GM12878 (cell line): ENCODE measurements around the gene HEXIM2. TPM values are rescaled to one million over a fixed set of nuclear protein-coding genes. Genes with fewer than 3 reads are reported as not detected.
A peak's percentile ranks its signal among the peaks of the same experiment; 100 is the strongest.

Source experiments
- ATAC-seq: fragments of 200-7000 bp; cut with Tn5 transposase; 3 replicates; pipeline ENCODE4 v1.9.1; 2020; ENCODE audit warnings: mild to moderate bottlenecking, moderate library complexity
- BruUV-seq: library from RNA; stranded (reverse); fragments of 400-500 nt; replicated peaks from 2 replicates; lab custom pipeline; 2021; lab: Mats Ljungman, UMichigan
- CTCF ChIA-PET: fragments of 300-600 bp; sonication (Branson Sonifier 250); formaldehyde crosslinking; extraction: SDS; loops from one replicate; lab custom pipeline; 2021; ENCODE audit warnings: inconsistent platforms; lab: Yijun Ruan, JAX
- POLR2A ChIA-PET: fragments of 350-600 bp; formaldehyde crosslinking; extraction: SDS; loops from one replicate; lab custom pipeline; 2021; ENCODE audit warnings: inconsistent platforms; lab: Charles Lee
- RAD21 ChIA-PET: fragments of 300-600 bp; sonication (Branson Sonifier 250); formaldehyde crosslinking; loops from one replicate; lab custom pipeline; 2023; ENCODE audit warnings: antibody characterized with exemption; ENCODE audit not compliant: unreplicated experiment; lab: Charles Lee
- SMC1A ChIA-PET: fragments of 300-600 bp; sonication (Branson Sonifier 250); formaldehyde crosslinking; loops from one replicate; lab custom pipeline; 2023; ENCODE audit not compliant: unreplicated experiment, uncharacterized antibody; lab: Charles Lee
- DNase-seq: peaks from one replicate; pipeline ENCODE4 v3.0.0-alpha.2; 2011; ENCODE audit warnings: low read depth, low spot score
- FAIRE-seq: peaks from 3 replicates; lab custom pipeline; 2011; peaks lifted over from hg19 to GRCh38; lab: Jason Lieb, UNC
- H2AFZ ChIP-seq: 2 replicates; pipeline ENCODE4 v1.6.0; 2011; ENCODE audit warnings: low read depth, low read length, control low read depth; ENCODE audit not compliant: control insufficient read depth
- H3K27ac ChIP-seq: 2 replicates; pipeline ENCODE4 v1.5.1; 2011; ENCODE audit warnings: control low read depth; ENCODE audit not compliant: control insufficient read depth, insufficient read depth
- H3K27me3 ChIP-seq, 2 experiments: replicated peaks in 1 of 2; 2 replicates each; pipeline versions ENCODE4 v1.6.0 to v1.6.1; 2011; ENCODE audit warnings: low read length in 1 of 2; ENCODE audit not compliant: control insufficient read depth in 2 of 2, insufficient read depth in 2 of 2
- H3K36me3 ChIP-seq, 2 experiments: 2 replicates each; pipeline ENCODE4 v1.5.1; 2011; ENCODE audit warnings: low read length in 1 of 2; ENCODE audit not compliant: control insufficient read depth in 2 of 2, insufficient read depth in 2 of 2
- H3K4me1 ChIP-seq: 2 replicates; pipeline ENCODE4 v1.6.1; 2011; ENCODE audit warnings: mild to moderate bottlenecking, low read length, moderate library complexity, mixed read lengths; ENCODE audit not compliant: control insufficient read depth, insufficient read depth
- H3K4me2 ChIP-seq: 2 replicates; pipeline ENCODE4 v1.6.0; 2011; ENCODE audit warnings: control low read depth; ENCODE audit not compliant: control insufficient read depth, insufficient read depth
- H3K4me3 ChIP-seq: fragments of 200-600 bp; sonication (generic); 2 replicates; pipeline ENCODE4 v1.5.1; 2016
- H3K79me2 ChIP-seq: 2 replicates; pipeline ENCODE4 v1.6.0; 2011; ENCODE audit warnings: low read length; ENCODE audit not compliant: control insufficient read depth, insufficient read depth
- H3K9ac ChIP-seq: 2 replicates; pipeline ENCODE4 v1.8.0; 2011; ENCODE audit warnings: low read length, control low read depth, mixed read lengths; ENCODE audit not compliant: control insufficient read depth, insufficient read depth
- H3K9me3 ChIP-seq: replicated peaks from 3 replicates; pipeline ENCODE4 v1.5.1; 2011; ENCODE audit warnings: mild to moderate bottlenecking, low read length; ENCODE audit not compliant: control insufficient read depth, insufficient read depth
- H4K20me1 ChIP-seq: 2 replicates; pipeline ENCODE4 v1.6.0; 2011; ENCODE audit not compliant: control insufficient read depth, insufficient read depth
- ATF7 ChIP-seq: fragments of 450-650 bp; IDR thresholded peaks from 2 replicates; pipeline ENCODE4 v1.6.1; 2016; ENCODE audit warnings: low read depth, mild to moderate bottlenecking
- CTCF ChIP-seq, 3 experiments: IDR thresholded peaks in 2 of 3; conservative IDR thresholded peaks in 1 of 3; 2 replicates each; pipeline ENCODE4 v1.5.1; 2011; ENCODE audit warnings: low read depth in 3 of 3, low read length in 3 of 3, mild to moderate bottlenecking in 3 of 3, control low read depth in 2 of 3, moderate library complexity in 2 of 3, inconsistent platforms in 1 of 3, mixed read lengths in 1 of 3; ENCODE audit not compliant: control insufficient read depth in 2 of 3, insufficient read depth in 1 of 3; ENCODE audit errors: extremely low read depth in 1 of 3
- CUX1 ChIP-seq: IDR thresholded peaks from 2 replicates; pipeline ENCODE4 v1.6.1; 2012; ENCODE audit warnings: improper control_type of control experiment, low read depth, low read length; ENCODE audit not compliant: insufficient replicate concordance
- EGR1 ChIP-seq, 2 experiments: IDR thresholded peaks; 1 replicate in 1 of 2; 2 replicates in 1 of 2; pipeline ENCODE4 v1.6.1; 2011 to 2012; ENCODE audit warnings: low read depth in 2 of 2, low read length in 2 of 2, borderline replicate concordance in 1 of 2, mild to moderate bottlenecking in 1 of 2, moderate library complexity in 1 of 2
- FOXK2 ChIP-seq: fragments of 450-650 bp; IDR thresholded peaks from 2 replicates; pipeline ENCODE4 v1.6.1; 2017; ENCODE audit warnings: mild to moderate bottlenecking, moderate library complexity
- FOXM1 ChIP-seq: IDR thresholded peaks from 2 replicates; pipeline ENCODE4 v1.6.1; 2012; ENCODE audit warnings: low read depth, mild to moderate bottlenecking, inconsistent platforms, low read length, moderate library complexity
- NKRF ChIP-seq: fragments of 450-650 bp; conservative IDR thresholded peaks from 2 replicates; pipeline ENCODE4 v1.6.1; 2017; ENCODE audit warnings: mild to moderate bottlenecking, moderate library complexity
- NRF1 ChIP-seq: conservative IDR thresholded peaks from 2 replicates; pipeline ENCODE4 v1.6.1; 2011; ENCODE audit warnings: mild to moderate bottlenecking, low read depth, low read length, improper control_type of control experiment
- RCOR1 ChIP-seq: conservative IDR thresholded peaks from 2 replicates; pipeline ENCODE4 v1.6.1; 2012; ENCODE audit warnings: low read depth, low read length, improper control_type of control experiment
- SREBF1 ChIP-seq: IDR thresholded peaks from 2 replicates; pipeline ENCODE4 v1.6.1; 2012; ENCODE audit warnings: mild to moderate bottlenecking, low read length
- SUPT20H ChIP-seq: IDR thresholded peaks from 2 replicates; pipeline ENCODE4 v1.6.1; 2011; ENCODE audit warnings: low read depth, mild to moderate bottlenecking, low read length, moderate library complexity, borderline replicate concordance; ENCODE audit not compliant: control insufficient read depth
- TCF7 ChIP-seq: IDR thresholded peaks from 2 replicates; pipeline ENCODE4 v1.6.1; 2014; ENCODE audit warnings: antibody characterized with exemption, borderline replicate concordance
- WGBS: methylation state at CpG from one replicate; pipeline ENCODE4 v1.1.6; 2016; ENCODE audit warnings: low lambda C conversion rate; ENCODE audit not compliant: insufficient replicate concordance, insufficient coverage; ENCODE audit errors: missing lambda C conversion rate; 5-methylcytosine and 5-hydroxymethylcytosine counted together
- in situ Hi-C: fragments of 300-500 bp; cut with MboI; formaldehyde crosslinking; loops from 9 replicates; pipeline ENCODE4 v1.14.3; 2018; ENCODE audit warnings: mixed read lengths
- intact Hi-C: fragments of 100-400 bp; cut with micrococcal nuclease; formaldehyde crosslinking; loops from one replicate; pipeline ENCODE4 v1.14.2; 2022; ENCODE audit not compliant: unreplicated experiment
- polyA plus RNA-seq, 11 experiments: library from polyadenylated mRNA; depleted of rRNA in 4 of 11; unstranded in 6 of 11; stranded (reverse) in 5 of 11; fragments of >200 nt; fragmentation: Nextera tagmentation in 4 of 11; fragmentation: Illumina TruSeq in 1 of 11; extraction: Ambion mirVana in 4 of 11; extraction: Trizol in 1 of 11; gene quantifications; 1 replicate in 1 of 11; 2 replicates in 10 of 11; pipeline versions ENCODE4 v1.2.1 to v1.2.3, GENCODE V29; 2011 to 2016; ENCODE audit warnings: inconsistent platforms in 2 of 11, missing spikeins in 2 of 11, low read depth in 1 of 11
- total RNA-seq, 4 experiments: library from RNA; depleted of rRNA in 3 of 4; stranded (reverse); fragments of >200 nt in 3 of 4; fragmentation: Illumina TruSeq in 1 of 4; extraction: Trizol in 1 of 4; gene quantifications; 2 replicates each; pipeline versions ENCODE4 v1.2.1 to v1.2.3, GENCODE V29; 2013 to 2021

Gene HEXIM2
- total and polyA plus RNA-seq, 10 of the 15 experiments (the other 5 are each of a cell fraction or from before 2014, with no cell fraction given), result 0.10 to 10.3 (median 6.4) TPM

- DNase-seq (no peak), ATAC-seq (peak; percentile 52), FAIRE-seq (no peak)
- Histone ChIP-seq H3K36me3 (no peaks in the 10 kb centered on the region), H3K4me1 (peaks cover 8% of the 10 kb centered on the region), H3K27ac (peak overlapping the region; percentile 98), H2AFZ (peak overlapping the region; percentile 30; the same call in 1 of the 2 replicates), H3K4me2 (peak overlapping the region; percentile 85), H3K79me2 (peaks cover 40% of the 10 kb centered on the region), H3K9ac (peak overlapping the region; percentile 100), H3K4me3 (peak overlapping the region; percentile 86), H3K27me3 (no peaks in the 10 kb centered on the region), H4K20me1 (no peaks in the 10 kb centered on the region), H3K9me3 (no peaks in the 10 kb centered on the region)
- TSS peak; percentile 77 for BruUV-seq
- under 1% methylated on average over 45 of the region's 48 CpGs for WGBS
- ChIA-PET CTCF (interaction anchor here (0.8 to 7.4 kb wide), 11 partner anchors 10 to 381 kb away, joined by 3 to 199 read pairs (median 5); partner anchors contain the start of genes ACBD4 and HEXIM1), RAD21 (interaction anchor here (0.7 to 4.7 kb wide), 10 partner anchors 11 to 156 kb away, joined by 3 to 100 read pairs (median 4); partner anchors contain the start of genes ACBD4, HEXIM1 and MAP3K14), POLR2A (interaction anchor here (0.6 to 6.6 kb wide), 13 partner anchors 10 to 1001 kb away, joined by 3 to 239 read pairs (median 4); partner anchors contain the start of gene HEXIM1), SMC1A (interaction anchor here (0.6 to 6.4 kb wide), 11 partner anchors 10 to 250 kb away, joined by 3 to 114 read pairs (median 5); partner anchors contain the start of genes ACBD4 and HEXIM1)
- intact Hi-C loops, result loop anchor here (1.0 kb wide), 1 partner anchor 12 kb away; the partner anchor contains the start of gene HEXIM1
- in situ Hi-C loops, result no loop called here
- TF ChIP-seq CTCF (IDR thresholded peaks at IDR 0.05 in 2 of 3, conservative IDR thresholded peaks at IDR 0.05 in 1 of 3; ENCODE audit: control insufficient read depth in 2 of 3, extremely low read depth in 1 of 3, insufficient read depth in 1 of 3, low read depth in 3 of 3, low read length in 3 of 3), result peak in 1 of 3 experiments; percentile 26; a peak in 1 of 6 replicates
- peak; percentile 58; the same call in 1 of the 2 replicates for TF ChIP-seq NKRF
- TF ChIP-seq FOXM1, result no peak
- no peak for TF ChIP-seq RCOR1
- TF ChIP-seq TCF7, result no peak
- TF ChIP-seq ATF7, result no peak
- TF ChIP-seq NRF1, result no peak
- no peak for TF ChIP-seq FOXK2
- no peak for TF ChIP-seq SREBF1
- TF ChIP-seq SUPT20H, result no peak
- no peak for TF ChIP-seq CUX1
- TF ChIP-seq EGR1 (IDR thresholded peaks at IDR 0.05; ENCODE audit: borderline replicate concordance in 1 of 2, low read depth in 2 of 2, low read length in 2 of 2), result peak in 1 of 2 experiments; percentile 35; a peak in 1 of 3 replicates
Measured at GRCh38 chr17:45160447-45161287, 1.0 kb upstream of the HEXIM2 start.
